ENCODE measurements around the gene ERC2. TPM values are rescaled to one million over a fixed set of nuclear protein-coding genes. Genes with fewer than 3 reads are reported as not detected.

The ERC2 gene
- total RNA-seq, 2 donors from 2014 or later: 0.21 TPM; not detected in 1

DNA sequence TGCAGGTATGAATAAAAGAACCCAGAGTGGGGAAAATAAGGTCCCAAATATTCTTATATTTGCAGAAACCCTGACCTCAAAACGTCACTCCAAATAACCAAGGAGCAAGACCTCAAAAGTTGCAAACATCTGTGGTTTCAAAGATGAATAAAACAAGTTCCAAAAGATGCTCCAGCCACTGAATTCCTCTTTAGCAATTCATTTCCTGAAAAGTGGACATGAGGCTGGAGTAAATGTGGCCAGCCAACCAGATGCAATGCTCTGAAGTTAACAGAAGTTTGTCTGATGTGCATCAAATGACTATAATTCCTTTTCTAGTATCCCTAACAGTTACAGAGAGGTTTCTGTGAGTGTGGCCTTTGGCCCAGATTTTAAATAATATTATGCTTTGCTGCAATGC lies 910.0 kb downstream of the ERC2 start:
- no peaks in the 10 kb centered on the region for H3K9me3 ChIP-seq (ENCODE audit: control insufficient read depth, low read length, poor library complexity, severe bottlenecking)
- ATAC-seq (no peak), DNase-seq (no peak)
- H3K36me3 Mint-ChIP-seq (ENCODE audit: low read depth): no peaks in the 10 kb centered on the region
- no peak overlapping the region for H3K27ac Mint-ChIP-seq
- H3K4me3 Mint-ChIP-seq: no peak overlapping the region
- no peaks in the 10 kb centered on the region for H3K4me1 Mint-ChIP-seq
- no peaks in the 10 kb centered on the region for H3K27me3 Mint-ChIP-seq

GRCh38 chr3:55557549-55557948 lies 910.7 kb downstream of the ERC2 start:
- no peak overlapping the region for H3K4me3 Mint-ChIP-seq
- DNase-seq (no peak), ATAC-seq (no peak)
- no peaks in the 10 kb centered on the region for H3K27me3 Mint-ChIP-seq
- no peaks in the 10 kb centered on the region for H3K36me3 Mint-ChIP-seq (ENCODE audit: low read depth)
- no peaks in the 10 kb centered on the region for H3K9me3 ChIP-seq (ENCODE audit: control insufficient read depth, low read length, poor library complexity, severe bottlenecking)
- no peak overlapping the region for H3K27ac Mint-ChIP-seq
- no peaks in the 10 kb centered on the region for H3K4me1 Mint-ChIP-seq

DNA sequence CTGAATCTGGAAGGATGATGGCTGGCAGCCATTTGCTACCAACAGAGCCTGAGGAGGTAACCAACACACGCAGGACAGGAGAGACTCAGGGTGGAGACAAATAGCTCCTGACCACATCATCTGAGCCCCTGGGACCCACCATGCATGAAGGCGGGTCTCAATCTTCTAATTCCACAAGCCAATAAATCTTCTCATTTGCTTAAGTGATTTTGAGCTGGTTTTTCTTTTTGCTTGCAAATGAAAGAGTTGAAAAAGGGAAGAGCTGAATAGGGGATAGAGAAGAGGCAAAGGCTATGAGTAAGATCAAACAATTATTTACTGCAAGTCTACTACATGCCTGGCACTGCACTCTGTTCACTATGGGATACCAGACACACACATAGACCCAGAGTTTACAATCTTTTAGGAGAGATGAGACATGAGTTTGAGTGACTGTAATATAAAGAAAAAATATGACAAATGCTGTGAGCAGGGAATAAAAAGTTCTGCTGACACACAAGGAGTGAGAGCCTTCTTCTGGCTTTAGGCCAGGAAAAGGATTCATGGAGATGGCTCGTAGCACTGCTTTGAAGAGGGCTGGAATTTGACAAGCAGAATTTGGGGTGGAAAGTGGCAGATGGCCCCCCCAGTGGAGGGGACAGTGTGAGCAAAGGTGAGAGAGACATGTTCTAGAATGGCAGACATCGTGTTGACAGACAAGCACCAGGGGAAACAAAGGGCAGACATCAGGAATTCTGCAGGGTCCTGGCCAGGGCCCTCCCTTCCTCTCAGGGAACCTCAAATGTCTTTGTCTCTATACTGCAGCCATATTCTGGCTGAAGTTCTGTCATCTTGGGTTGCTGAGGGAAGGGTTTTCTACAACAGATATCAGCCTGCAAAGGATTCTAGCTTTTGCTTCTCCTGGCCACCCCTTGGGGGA lies 911.4 kb downstream of the ERC2 start:
- Mint-ChIP-seq H3K4me1 (peaks cover 2% of the 10 kb centered on the region), H3K27me3 (no peaks in the 10 kb centered on the region), H3K36me3 (ENCODE audit: low read depth) (no peaks in the 10 kb centered on the region), H3K27ac (no peak overlapping the region), H3K4me3 (no peak overlapping the region)
- H3K9me3 ChIP-seq (ENCODE audit: control insufficient read depth, low read length, poor library complexity, severe bottlenecking): no peaks in the 10 kb centered on the region
- ATAC-seq (no peak), DNase-seq (no peak)

GRCh38 chr3:55555873-55556618 lies 912.2 kb downstream of the ERC2 start:
- DNase-seq: no peak
- no peak for ATAC-seq
- H3K9me3 ChIP-seq (ENCODE audit: control insufficient read depth, low read length, poor library complexity, severe bottlenecking): no peaks in the 10 kb centered on the region
- Mint-ChIP-seq H3K36me3 (ENCODE audit: low read depth) (no peaks in the 10 kb centered on the region), H3K27me3 (no peaks in the 10 kb centered on the region), H3K4me3 (no peak overlapping the region), H3K27ac (no peak overlapping the region), H3K4me1 (peaks cover 2% of the 10 kb centered on the region)

GRCh38 chr3:55554634-55555425 lies 913.4 kb downstream of the ERC2 start:
- Mint-ChIP-seq H3K27me3 (no peaks in the 10 kb centered on the region), H3K27ac (no peak overlapping the region), H3K4me3 (no peak overlapping the region), H3K36me3 (ENCODE audit: low read depth) (no peaks in the 10 kb centered on the region), H3K4me1 (peaks cover 2% of the 10 kb centered on the region)
- no peak for DNase-seq
- no peaks in the 10 kb centered on the region for H3K9me3 ChIP-seq (ENCODE audit: control insufficient read depth, low read length, poor library complexity, severe bottlenecking)
- ATAC-seq: no peak

DNA sequence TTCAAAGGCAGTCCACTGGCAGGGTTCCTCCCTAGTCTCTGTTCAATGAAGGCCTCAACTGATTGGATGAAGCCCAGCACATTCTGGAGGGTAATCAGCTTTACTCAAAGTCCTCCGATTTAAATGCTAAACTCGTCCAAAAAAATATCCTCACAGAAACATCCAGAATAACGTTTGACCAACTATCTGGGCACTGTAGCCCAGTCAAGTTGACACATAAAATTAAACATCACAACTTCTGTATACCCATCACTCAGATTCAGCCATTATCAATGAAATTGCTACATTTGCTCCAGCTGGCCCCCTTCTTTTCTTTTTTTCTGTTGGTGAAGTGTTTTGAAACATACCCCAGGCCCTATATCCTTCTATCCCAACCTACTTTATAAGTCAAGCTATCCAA lies 916.6 kb downstream of the ERC2 start:
- Mint-ChIP-seq H3K4me3 (no peak overlapping the region), H3K4me1 (peaks cover 2% of the 10 kb centered on the region), H3K36me3 (ENCODE audit: low read depth) (no peaks in the 10 kb centered on the region), H3K27me3 (no peaks in the 10 kb centered on the region), H3K27ac (no peak overlapping the region)
- ATAC-seq (no peak), DNase-seq (no peak)
- no peaks in the 10 kb centered on the region for H3K9me3 ChIP-seq (ENCODE audit: control insufficient read depth, low read length, poor library complexity, severe bottlenecking)

- Mint-ChIP-seq H3K27me3 (no peaks in the 10 kb centered on the region), H3K4me1 (peaks cover 2% of the 10 kb centered on the region), H3K27ac (no peak overlapping the region), H3K4me3 (no peak overlapping the region), H3K36me3 (ENCODE audit: low read depth) (no peaks in the 10 kb centered on the region)
- DNase-seq (no peak), ATAC-seq (no peak)
- H3K9me3 ChIP-seq (ENCODE audit: control insufficient read depth, low read length, poor library complexity, severe bottlenecking): no peaks in the 10 kb centered on the region
These were observed 919.1 kb downstream of the ERC2 start for GRCh38 chr3:55549177-55549576.

GRCh38 chr3:55546866-55547669 lies 921.2 kb downstream of the ERC2 start:
- Mint-ChIP-seq H3K4me3 (no peak overlapping the region), H3K27ac (no peak overlapping the region)
- ATAC-seq: no peak

DNA sequence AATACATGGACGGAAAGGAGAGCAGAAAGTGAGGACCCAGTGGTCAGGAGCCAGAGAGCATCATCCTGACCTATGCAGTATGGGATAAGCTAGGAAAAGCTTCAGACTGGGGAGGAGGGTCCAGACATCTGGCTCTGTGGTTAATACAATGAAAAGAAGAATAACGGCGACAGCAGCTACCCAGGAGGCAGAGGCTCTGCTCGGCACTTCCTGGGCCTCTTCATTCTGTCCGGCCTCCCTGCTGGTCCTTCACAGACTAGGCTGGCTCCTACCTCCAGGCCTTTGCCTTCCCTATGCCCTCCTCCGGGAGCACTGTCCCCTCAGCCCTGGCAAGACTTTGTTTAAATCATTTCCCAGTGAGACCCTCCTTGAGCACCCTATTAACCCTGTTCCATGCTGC lies 922.3 kb downstream of the ERC2 start:
- H3K4me1 Mint-ChIP-seq: no peaks in the 10 kb centered on the region
- DNase-seq (no peak), ATAC-seq (no peak)
- H3K4me3 Mint-ChIP-seq: no peak overlapping the region
- H3K27me3 Mint-ChIP-seq: no peaks in the 10 kb centered on the region
- H3K27ac Mint-ChIP-seq: no peak overlapping the region
- no peaks in the 10 kb centered on the region for H3K36me3 Mint-ChIP-seq (ENCODE audit: low read depth)
- H3K9me3 ChIP-seq (ENCODE audit: control insufficient read depth, low read length, poor library complexity, severe bottlenecking): no peaks in the 10 kb centered on the region

More at GRCh38 chr3:55546866-55547669, 921.2 kb downstream of the ERC2 start:
- no peaks in the 10 kb centered on the region for H3K9me3 ChIP-seq (ENCODE audit: control insufficient read depth, low read length, poor library complexity, severe bottlenecking)
- Mint-ChIP-seq H3K27me3 (no peaks in the 10 kb centered on the region), H3K4me1 (no peaks in the 10 kb centered on the region), H3K36me3 (ENCODE audit: low read depth) (no peaks in the 10 kb centered on the region)
- DNase-seq: no peak

DNA sequence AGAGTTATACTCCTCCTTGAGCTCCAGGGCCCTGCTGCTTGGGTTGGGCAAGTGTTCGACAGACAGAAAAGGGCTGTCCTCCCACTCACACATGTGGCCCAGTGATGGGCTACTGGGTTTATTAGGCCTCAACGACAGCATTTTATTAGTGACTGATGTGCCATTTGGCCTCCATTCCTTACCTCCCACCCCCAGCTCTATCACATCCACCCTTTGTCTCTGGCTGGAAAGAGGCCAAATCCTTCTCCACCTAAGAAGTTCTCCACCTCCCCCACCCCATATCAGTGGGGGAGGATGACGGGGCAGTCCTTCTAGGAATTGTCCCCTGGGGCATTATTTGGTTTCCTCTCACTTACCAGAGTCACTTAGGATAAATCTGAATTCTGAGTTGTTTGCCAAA lies 924.0 kb downstream of the ERC2 start:
- ATAC-seq: no peak
- no peaks in the 10 kb centered on the region for H3K9me3 ChIP-seq (ENCODE audit: control insufficient read depth, low read length, poor library complexity, severe bottlenecking)
- no peaks in the 10 kb centered on the region for H3K36me3 Mint-ChIP-seq (ENCODE audit: low read depth)
- no peak overlapping the region for H3K27ac Mint-ChIP-seq
- no peak for DNase-seq
- no peaks in the 10 kb centered on the region for H3K27me3 Mint-ChIP-seq
- peak overlapping the region; percentile 31 for H3K4me3 Mint-ChIP-seq
- H3K4me1 Mint-ChIP-seq: no peaks in the 10 kb centered on the region

DNA sequence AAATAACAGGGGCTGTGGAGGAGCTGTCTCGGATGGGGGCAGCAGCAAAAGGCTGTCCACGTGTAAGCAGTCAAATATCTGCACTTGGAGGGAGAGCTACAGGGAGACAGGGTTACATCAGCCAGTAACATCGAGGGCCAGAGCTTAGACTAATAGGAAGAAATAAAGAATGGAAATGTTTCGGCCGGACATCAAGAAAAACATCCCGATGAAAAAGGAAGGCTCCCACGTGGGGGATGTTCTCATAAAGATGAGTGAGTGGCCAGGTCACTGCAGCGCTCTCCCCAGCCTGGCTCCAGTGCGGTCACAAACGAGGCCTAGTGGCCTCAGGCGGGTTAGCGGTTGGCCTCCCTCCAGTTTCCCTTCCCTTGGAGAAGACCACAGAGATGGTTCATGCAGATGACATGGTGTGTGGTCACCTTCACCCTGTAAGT lies 925.1 kb downstream of the ERC2 start:
- no peak for ATAC-seq
- DNase-seq: no peak
- Mint-ChIP-seq H3K4me1 (no peaks in the 10 kb centered on the region), H3K36me3 (ENCODE audit: low read depth) (no peaks in the 10 kb centered on the region), H3K4me3 (no peak overlapping the region), H3K27ac (no peak overlapping the region), H3K27me3 (no peaks in the 10 kb centered on the region)
- no peaks in the 10 kb centered on the region for H3K9me3 ChIP-seq (ENCODE audit: control insufficient read depth, low read length, poor library complexity, severe bottlenecking)

- no peak for ATAC-seq
- no peak overlapping the region for H3K4me3 Mint-ChIP-seq
- DNase-seq: no peak
- no peak overlapping the region for H3K27ac Mint-ChIP-seq
- H3K9me3 ChIP-seq (ENCODE audit: control insufficient read depth, low read length, poor library complexity, severe bottlenecking): no peaks in the 10 kb centered on the region
- no peaks in the 10 kb centered on the region for H3K27me3 Mint-ChIP-seq
- no peaks in the 10 kb centered on the region for H3K4me1 Mint-ChIP-seq
- H3K36me3 Mint-ChIP-seq (ENCODE audit: low read depth): no peaks in the 10 kb centered on the region
These were observed 926.8 kb downstream of the ERC2 start for GRCh38 chr3:55541456-55541855.

Measured in T-helper 17 cell (primary cell).